ENCODE results near the gene ZRSR2. TPM values are rescaled to one million over a fixed set of nuclear protein-coding genes. Genes with fewer than 3 reads are reported as not detected.

ZRSR2 gene
- total RNA-seq, 1 experiment from 2014 or later, result not detected

Other genes starting within 250 kb of the ZRSR2 start
- not detected in 2 replicates for gene ACE2, start 189.5 kb upstream of the ZRSR2 start, total RNA-seq (2014; rRNA removed; shearing (Covaris generic))
- gene CLTRN, start 125.7 kb upstream of the ZRSR2 start, total RNA-seq (2014; rRNA removed; shearing (Covaris generic)), result 0.06 TPM in 1 of 2 replicates, not detected in the other
- gene CA5B, start 52.2 kb upstream of the ZRSR2 start, total RNA-seq (2014; rRNA removed; shearing (Covaris generic)), result 0.80 and 4.3 TPM in 2 replicates
- 2.4 and 3.9 TPM in 2 replicates for gene AP1S2, start 64.3 kb downstream of the ZRSR2 start, total RNA-seq (2014; rRNA removed; shearing (Covaris generic))

Data from G401 (cell line).